Mammary microvascular endothelial cell (primary cell): ENCODE data around the gene LZTS2. TPM values are rescaled to one million over a fixed set of nuclear protein-coding genes. Genes with fewer than 3 reads are reported as not detected.

Experiments used
- total RNA-seq: library from RNA; depleted of rRNA; stranded (reverse); fragments of >200 nt; gene quantifications from 2 replicates; pipeline ENCODE4 v1.2.3, GENCODE V29; 2015

LZTS2 gene
- 95.7 and 124 TPM in 2 replicates for total RNA-seq

GRCh38 chr10:100999742-101000126 lies at the start of gene LZTS2:
Gene LZTS2 (plus strand): TSS chr10:100999808. CDS start chr10:101002539, 2,731 bp downstream.

GRCh38 chr10:100969187-100970075 lies 30.2 kb upstream of the LZTS2 start, which contains the start of gene SEMA4G:
Gene SEMA4G (plus strand): TSS chr10:100969504. CDS start chr10:100972913, 3,409 bp downstream.

GRCh38 chr10:100986952-100987684 lies 12.5 kb upstream of the LZTS2 start, which contains the start of the genes MRPL43 and TWNK:
Gene MRPL43 (minus strand): TSS chr10:100987497. CDS start chr10:100987443, 54 bp downstream.
Gene TWNK (plus strand): TSS chr10:100987543. CDS start chr10:100988211, 668 bp downstream.

DNA sequence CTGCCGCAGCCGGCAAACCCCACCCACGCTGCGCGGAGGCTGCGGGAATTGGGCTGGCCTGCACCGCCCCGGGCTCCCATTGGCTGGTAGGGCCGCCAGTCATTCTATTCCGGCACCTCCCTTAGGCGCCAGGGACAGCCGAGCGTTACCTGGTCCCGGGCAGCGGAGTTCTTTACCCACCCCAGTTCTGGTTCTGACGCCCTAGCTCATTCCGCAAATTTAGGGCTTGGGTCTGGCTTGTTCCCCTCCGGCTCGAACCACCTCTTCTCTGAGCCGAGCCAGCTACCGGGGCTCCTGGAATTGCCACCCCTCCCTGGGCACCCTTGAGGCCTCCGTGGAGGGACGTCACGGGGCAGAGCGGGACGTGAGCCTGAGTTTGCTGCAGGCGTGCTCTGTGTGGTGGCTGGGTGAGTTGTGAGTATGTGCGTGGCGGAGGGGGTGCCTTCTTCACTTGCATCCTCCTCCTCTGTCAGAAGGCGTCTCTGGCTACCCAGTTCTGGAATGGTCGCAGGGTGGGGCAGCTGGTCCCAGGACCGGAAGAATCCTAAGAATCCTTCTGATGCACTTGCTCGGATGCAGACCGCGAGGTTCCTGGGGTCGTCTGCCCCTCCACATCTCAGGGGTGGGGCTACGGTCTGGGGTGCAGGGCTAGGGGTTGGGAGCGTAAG lies 31.7 kb downstream of the LZTS2 start, which contains the start of the genes PDZD7 and SFXN3:
PDZD7 (minus strand) TSS at position 2 of the 668 bp plus-strand sequence. CDS start 910 bp downstream, outside the sequence.
SFXN3 (plus strand) TSS at position 107 of the 668 bp plus-strand sequence. CDS start 3,461 bp downstream, outside the sequence.

Other genes with a start within 250 kb of the LZTS2 start
- gene SLF2, start 86.8 kb upstream of the LZTS2 start, total RNA-seq, result 17.8 and 20.4 TPM in 2 replicates
- 0.84 and 1.8 TPM in 2 replicates for gene SEMA4G, start 30.3 kb upstream of the LZTS2 start, total RNA-seq
- gene MRPL43, start 12.3 kb upstream of the LZTS2 start, total RNA-seq, result 80.0 and 96.6 TPM in 2 replicates
- gene TWNK, start 12.3 kb upstream of the LZTS2 start, total RNA-seq, result 5.3 and 5.8 TPM in 2 replicates
- gene PDZD7, start 31.3 kb downstream of the LZTS2 start, total RNA-seq, result 0.07 and 1.8 TPM in 2 replicates
- gene SFXN3, start 31.4 kb downstream of the LZTS2 start, total RNA-seq, result 80.3 and 88.3 TPM in 2 replicates
- gene KAZALD1, start 62.2 kb downstream of the LZTS2 start, total RNA-seq, result 0.20 and 0.40 TPM in 2 replicates
- not detected in 2 replicates for gene TLX1, start 131.5 kb downstream of the LZTS2 start, total RNA-seq
- not detected in 2 replicates for gene LBX1, start 229.7 kb downstream of the LZTS2 start, total RNA-seq